Spleen (tissue), 11 donors: ENCODE measurements around the gene ABCB1. TPM values are rescaled to one million over a fixed set of nuclear protein-coding genes. Genes with fewer than 3 reads are reported as not detected.
"Not testable (repeated sequence)": the region's sequence is repeated elsewhere in the genome, so short reads cannot be mapped to it uniquely, and the experiment has no call there.

Experiments used
- DNase-seq: peaks from one replicate; pipeline ENCODE4 v3.0.0-alpha.2; 2020
- H3K27ac ChIP-seq, 8 donors: fragments of 200-600 bp; sonication (generic) in 7 of 8; 1 replicate in 4 of 8; 2 replicates in 4 of 8; pipeline versions ENCODE4 v1.5.0 to v1.8.0; 2016 to 2021; ENCODE audit warnings: inconsistent platforms in 4 of 8, mild to moderate bottlenecking in 4 of 8, moderate library complexity in 1 of 8
- H3K27me3 ChIP-seq, 7 donors: fragments of 200-600 bp; sonication (generic) in 6 of 7; replicated peaks in 1 of 7; 1 replicate in 4 of 7; 2 replicates in 3 of 7; pipeline versions ENCODE4 v1.5.0 to v1.8.0; 2016 to 2021; ENCODE audit warnings: inconsistent platforms in 3 of 7, mild to moderate bottlenecking in 1 of 7
- H3K36me3 ChIP-seq, 6 donors: fragments of 200-600 bp; sonication (generic) in 5 of 6; 1 replicate in 4 of 6; 2 replicates in 2 of 6; pipeline versions ENCODE4 v1.5.0 to v1.8.0; 2016 to 2021; ENCODE audit warnings: inconsistent platforms in 2 of 6
- H3K4me1 ChIP-seq, 6 donors: fragments of 200-600 bp; sonication (generic) in 5 of 6; 1 replicate in 3 of 6; 2 replicates in 3 of 6; pipeline versions ENCODE4 v1.5.0 to v1.8.0; 2016 to 2021; ENCODE audit warnings: inconsistent platforms in 3 of 6
- H3K4me3 ChIP-seq, 8 donors: fragments of 200-600 bp; sonication (generic) in 7 of 8; 1 replicate in 4 of 8; 2 replicates in 4 of 8; pipeline versions ENCODE4 v1.5.0 to v1.8.0; 2016 to 2021; ENCODE audit warnings: inconsistent platforms in 4 of 8, mild to moderate bottlenecking in 4 of 8, moderate library complexity in 2 of 8
- H3K9me3 ChIP-seq, 8 donors: fragments of 200-600 bp; sonication (generic) in 7 of 8; 1 replicate in 4 of 8; 2 replicates in 4 of 8; pipeline versions ENCODE4 v1.5.0 to v1.8.0; 2016 to 2021; ENCODE audit warnings: inconsistent platforms in 4 of 8
- CTCF ChIP-seq, 11 experiments: fragments of 200-600 bp in 7 of 11; fragments of 450-650 bp in 4 of 11; sonication (generic) in 4 of 11; IDR thresholded peaks in 8 of 11; conservative IDR thresholded peaks in 3 of 11; 1 replicate in 7 of 11; 2 replicates in 4 of 11; pipeline versions ENCODE4 v1.4.0 to v1.8.0; 2016 to 2021; ENCODE audit warnings: antibody characterized with exemption in 11 of 11, inconsistent platforms in 4 of 11, mild to moderate bottlenecking in 1 of 11
- POLR2A ChIP-seq, 3 donors: fragments of 450-650 bp; IDR thresholded peaks; one replicate each; pipeline ENCODE4 v1.5.1; 2017; ENCODE audit warnings: antibody characterized with exemption in 3 of 3, mild to moderate bottlenecking in 1 of 3
- POLR2AphosphoS5 ChIP-seq, 3 donors: sonication (generic); formaldehyde crosslinking; IDR thresholded peaks; one replicate each; pipeline ENCODE4 v1.5.1; 2017; ENCODE audit warnings: antibody characterized with exemption in 3 of 3
- WGBS, 5 donors: extraction: QIAGEN DNeasy Blood & Tissue Kit in 3 of 5; methylation state at CpG; one replicate each; pipeline versions ENCODE4 v1.1.5 to v1.1.7; 2013 to 2018; 5-methylcytosine and 5-hydroxymethylcytosine counted together
- intact Hi-C: fragments of 100-400 bp; cut with DNase I; formaldehyde crosslinking; loops from one replicate; pipeline ENCODE4 v1.15.0; 2023; ENCODE audit warnings: low total_unique reads
- polyA plus RNA-seq, 3 donors: library from polyadenylated mRNA; stranded (reverse); fragments of 200-250 nt; gene quantifications; one replicate each; pipeline ENCODE4 v1.2.1, GENCODE V29; 2013
- total RNA-seq, 7 donors: library from RNA; depleted of rRNA in 3 of 7; stranded (reverse); fragments of >200 nt in 3 of 7; fragmentation: NEBNext Ultra II Directional in 4 of 7; extraction: Animal tissue kit (Norgen Biotek cat#: 25700) in 4 of 7; gene quantifications; one replicate each; pipeline versions ENCODE4 v1.1.0 to v1.2.1, GENCODE V29; 2016 to 2021
- donor health status: healthy with polysubstance abuse.
- donor health status: DM: no; HTN: no; CAD: no; lungs with moderate emphysema.
- donor health status: DM: no; HTN: no; CAD: no.
- donor health status: Bipolar disorder and iron deficiency.
- donor health status: healthy.
- donor health status: DM: no; HTN: no; CAD: no.
- donor health status: DM: yes; HTN: yes; CAD: no.

ABCB1 gene
- total and polyA plus RNA-seq, 10 donors = 3.0 to 25.6 (median 11.3) TPM

GRCh38 chr7:87463982-87464381 lies 136.7 kb downstream of the ABCB1 start:
- 76 to 89% (median 85%) methylated on average over 2 of the region's 2 CpGs for WGBS, 5 donors
- DNase-seq = no peak
- intact Hi-C loops = no loop called here

GRCh38 chr7:87460444-87460843 lies 140.2 kb downstream of the ABCB1 start:
- peaks cover 0 to 32% (median 0%) of the 10 kb centered on the region in 6 donors for H3K36me3 ChIP-seq
- H3K4me3 ChIP-seq, H3K27me3 ChIP-seq, H3K27ac ChIP-seq, DNase-seq, intact Hi-C loops, H3K9me3 ChIP-seq, H3K4me1 ChIP-seq: not testable (repeated sequence)
- WGBS, 5 donors = 85 to 98% (median 89%) methylated on average over 3 of the region's 3 CpGs

More at GRCh38 chr7:87463982-87464381, 136.7 kb downstream of the ABCB1 start:
- Histone ChIP-seq H3K4me3 (no peak overlapping the region), H3K9me3 (no peaks in the 10 kb centered on the region), H3K36me3 (peaks cover 0 to 31% (median 0%) of the 10 kb centered on the region in 6 donors), H3K4me1 (peaks cover 0 to 3% (median 0%) of the 10 kb centered on the region in 6 donors), H3K27me3 (no peaks in the 10 kb centered on the region), H3K27ac (no peak overlapping the region)
- TF ChIP-seq POLR2A (IDR thresholded peaks at IDR 0.05) = no peak
- TF ChIP-seq POLR2AphosphoS5 (IDR thresholded peaks at IDR 0.05) = no peak
- TF ChIP-seq CTCF (IDR thresholded peaks at IDR 0.05 in 8 of 11, conservative IDR thresholded peaks at IDR 0.05 in 3 of 11) = no peak

GRCh38 chr7:87459941-87460340 lies 140.7 kb downstream of the ABCB1 start:
- Histone ChIP-seq H3K27ac (no peak overlapping the region), H3K9me3 (no peaks in the 10 kb centered on the region), H3K4me3 (no peak overlapping the region), H3K27me3 (no peaks in the 10 kb centered on the region), H3K36me3 (peaks cover 0 to 29% (median 0%) of the 10 kb centered on the region in 6 donors), H3K4me1 (no peaks in the 10 kb centered on the region)
- intact Hi-C loops = no loop called here
- WGBS, 5 donors = 80 to 89% (median 85%) methylated on average over 2 of the region's 2 CpGs
- DNase-seq = no peak
- TF ChIP-seq POLR2A (IDR thresholded peaks at IDR 0.05) (no peak), CTCF (IDR thresholded peaks at IDR 0.05 in 8 of 11, conservative IDR thresholded peaks at IDR 0.05 in 3 of 11) (no peak), POLR2AphosphoS5 (IDR thresholded peaks at IDR 0.05) (no peak)

- no peak for TF ChIP-seq CTCF (IDR thresholded peaks at IDR 0.05 in 8 of 11, conservative IDR thresholded peaks at IDR 0.05 in 3 of 11)
- TF ChIP-seq POLR2A (IDR thresholded peaks at IDR 0.05) = no peak
- TF ChIP-seq POLR2AphosphoS5 (IDR thresholded peaks at IDR 0.05) = no peak
- Histone ChIP-seq H3K4me3 (no peak overlapping the region), H3K4me1 (no peaks in the 10 kb centered on the region), H3K27me3 (no peaks in the 10 kb centered on the region), H3K9me3 (no peaks in the 10 kb centered on the region), H3K36me3 (peaks cover 0 to 35% (median 0%) of the 10 kb centered on the region in 6 donors), H3K27ac (no peak overlapping the region)
- WGBS, 5 donors = 76 to 87% (median 83%) methylated on average over 3 of the region's 3 CpGs
- DNase-seq = no peak
- intact Hi-C loops = no loop called here
Observed at GRCh38 chr7:87458148-87458547, 142.5 kb downstream of the ABCB1 start.

- 35 to 68% (median 51%) methylated on average over 2 of the region's 2 CpGs for WGBS, 5 donors
- no peaks in the 10 kb centered on the region for H3K4me1 ChIP-seq
- no peaks in the 10 kb centered on the region for H3K27me3 ChIP-seq
- no peak overlapping the region for H3K27ac ChIP-seq
- intact Hi-C loops = no loop called here
- peaks cover 0 to 36% (median 0%) of the 10 kb centered on the region in 6 donors for H3K36me3 ChIP-seq
- no peak for DNase-seq
- TF ChIP-seq POLR2AphosphoS5 (IDR thresholded peaks at IDR 0.05) (no peak), CTCF (IDR thresholded peaks at IDR 0.05 in 8 of 11, conservative IDR thresholded peaks at IDR 0.05 in 3 of 11) (no peak), POLR2A (IDR thresholded peaks at IDR 0.05) (no peak)
- H3K9me3 ChIP-seq = no peaks in the 10 kb centered on the region
- H3K4me3 ChIP-seq = no peak overlapping the region
Observed at GRCh38 chr7:87456247-87456646, 144.4 kb downstream of the ABCB1 start.
